ENCODE data around the gene STARD10.

The STARD10 gene

DNA sequence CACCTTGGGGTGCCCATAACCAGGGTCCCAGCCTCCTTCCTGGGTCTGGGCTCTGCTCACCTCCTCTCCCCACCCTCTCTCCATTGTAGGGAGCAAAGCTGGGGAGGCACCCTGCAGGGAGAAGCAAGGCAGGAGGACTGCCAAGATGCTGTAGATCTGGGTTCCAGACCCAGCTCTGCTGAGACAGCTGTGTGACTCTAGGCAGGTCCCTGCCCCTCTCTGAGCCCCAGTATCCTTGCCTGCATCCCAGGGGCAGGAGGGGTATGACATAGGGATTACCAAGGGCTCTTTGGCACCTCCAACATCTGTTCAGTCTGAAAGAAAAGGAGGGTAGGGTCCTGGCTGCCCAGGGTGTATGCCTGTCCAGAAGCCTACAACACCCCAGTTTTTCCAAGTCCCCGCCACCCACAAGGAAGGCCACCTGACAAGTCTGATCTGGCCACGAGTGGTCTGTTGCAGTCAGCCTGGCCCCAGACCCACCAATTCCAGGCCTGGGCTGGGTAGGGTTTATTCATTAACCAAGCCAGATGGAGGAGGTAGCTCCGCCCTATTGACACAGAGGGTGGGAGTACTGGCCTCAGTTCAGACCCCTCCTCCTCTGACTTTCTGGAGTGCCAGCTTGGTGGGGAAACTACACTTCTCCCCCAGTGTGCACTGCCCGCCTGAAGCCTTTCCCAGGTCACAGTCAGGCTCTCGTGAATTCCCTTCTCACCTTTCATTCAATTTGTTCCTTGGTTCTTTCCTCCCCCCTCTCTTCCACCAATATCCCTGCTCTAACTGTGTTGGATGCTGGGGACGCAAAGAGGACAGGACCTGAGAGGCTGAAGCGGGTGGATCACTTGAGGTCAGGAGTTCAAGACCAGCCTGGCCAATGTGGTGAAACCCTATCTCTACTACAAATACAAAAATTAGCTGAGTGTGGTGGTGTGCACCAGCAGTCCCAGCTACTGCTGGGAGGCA lies 15.0 kb downstream of the STARD10 start:
- DNase-seq, result no peak

DNA sequence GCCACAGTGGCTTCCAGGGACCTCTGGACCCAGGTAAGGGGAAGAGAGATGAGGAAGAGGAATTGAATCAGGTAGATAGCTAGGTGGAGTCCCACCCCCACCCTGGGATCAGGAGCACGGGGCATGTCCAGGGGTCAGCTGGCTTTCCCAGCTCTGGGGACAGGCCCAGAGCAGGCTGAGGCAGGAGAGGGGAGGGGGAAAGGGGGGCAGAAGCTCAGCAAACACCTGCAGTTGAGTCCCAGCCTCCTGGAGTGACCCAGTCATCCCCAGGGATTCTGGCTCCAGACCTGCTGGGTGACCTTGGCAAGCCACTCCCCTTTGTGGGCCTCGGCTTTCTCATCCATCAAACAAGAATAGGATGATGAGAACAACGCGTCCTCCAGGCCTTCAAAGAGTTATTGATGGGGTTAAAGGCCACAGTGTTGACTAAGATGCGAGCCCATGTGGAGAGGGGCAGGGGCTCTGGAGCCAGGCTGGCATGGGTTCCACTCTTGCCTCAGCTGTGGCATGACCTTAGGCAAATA lies 16.0 kb downstream of the STARD10 start:
- DNase-seq, result no peak

DNA sequence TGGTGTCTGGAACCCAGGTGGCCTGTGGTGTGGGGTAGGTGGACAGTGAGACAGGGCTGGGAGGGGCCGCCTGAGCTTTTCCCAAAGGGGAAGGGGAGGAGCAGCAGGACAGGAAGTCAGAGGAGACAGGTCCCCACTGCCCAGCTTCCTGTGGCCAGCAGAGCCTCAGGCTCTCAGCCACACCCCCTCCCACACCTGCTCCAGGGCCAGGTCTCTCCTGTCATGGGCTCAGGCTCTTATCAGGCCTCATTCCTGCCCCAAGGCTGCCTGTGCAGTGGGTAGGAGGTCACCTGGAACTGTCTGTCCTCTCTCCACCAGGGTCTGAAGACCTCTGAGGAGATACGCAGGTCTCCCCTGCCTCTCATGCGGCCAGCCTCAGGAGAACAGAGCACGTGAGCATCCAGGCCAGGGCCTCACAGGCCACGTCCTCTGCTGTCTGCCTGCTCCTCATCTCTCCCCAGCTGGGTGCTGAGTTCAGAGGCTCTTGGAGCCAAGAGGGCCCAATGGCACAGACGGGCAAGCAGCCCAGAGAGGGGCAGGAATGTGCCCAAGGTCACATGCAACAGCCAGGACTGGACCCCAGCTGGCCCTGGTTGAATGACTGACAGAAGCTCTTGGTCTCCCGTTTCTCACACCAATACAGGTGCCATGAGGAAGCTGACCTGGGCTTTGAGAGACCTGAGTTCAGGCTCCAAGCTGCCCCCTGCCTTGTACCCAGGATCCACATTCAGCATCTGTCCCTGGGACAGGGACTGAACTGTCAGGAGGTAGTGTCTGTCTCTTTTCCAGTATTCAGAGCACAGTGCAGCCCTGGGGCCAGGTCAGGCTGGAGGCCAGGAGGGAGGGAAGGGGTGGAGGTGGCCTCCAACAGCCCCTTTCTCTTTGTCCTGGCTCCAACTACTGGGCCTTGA lies 16.7 kb downstream of the STARD10 start:
- no peak for DNase-seq

DNA sequence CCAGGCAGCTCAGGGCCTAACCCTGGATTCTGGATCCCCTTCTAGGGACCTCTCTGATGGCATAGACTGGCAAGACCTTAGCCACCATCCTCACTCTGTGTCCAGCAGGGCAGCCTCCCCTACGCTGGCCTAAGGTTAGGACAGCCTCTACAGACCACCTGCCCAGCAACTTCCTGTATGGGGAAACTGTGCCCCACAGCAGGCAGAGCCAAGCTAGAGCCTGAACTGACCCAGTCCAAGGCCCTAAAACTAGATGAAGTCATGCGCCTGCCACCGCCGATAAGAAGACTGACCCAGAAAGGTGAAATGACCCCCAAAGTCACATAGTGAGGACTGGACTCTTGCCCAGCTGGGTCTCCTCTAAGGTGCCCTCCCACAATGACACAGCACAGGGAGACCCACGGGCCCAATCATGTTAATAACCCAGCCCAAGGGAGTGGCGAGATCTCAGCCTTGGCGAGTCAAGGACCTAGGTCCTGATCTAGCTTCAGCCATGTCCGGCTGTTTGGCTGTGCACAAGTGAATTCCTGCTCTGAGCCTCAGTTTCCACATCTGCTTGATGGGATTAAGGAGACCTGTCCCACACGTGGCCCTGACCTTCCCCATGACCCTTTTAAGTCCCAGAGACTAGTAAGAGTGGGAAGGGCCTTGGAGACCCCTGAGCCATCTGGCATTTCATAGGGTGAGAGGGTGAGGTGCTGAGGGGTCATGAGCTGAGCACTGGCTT lies 17.6 kb downstream of the STARD10 start:
- DNase-seq, result no peak

DNA sequence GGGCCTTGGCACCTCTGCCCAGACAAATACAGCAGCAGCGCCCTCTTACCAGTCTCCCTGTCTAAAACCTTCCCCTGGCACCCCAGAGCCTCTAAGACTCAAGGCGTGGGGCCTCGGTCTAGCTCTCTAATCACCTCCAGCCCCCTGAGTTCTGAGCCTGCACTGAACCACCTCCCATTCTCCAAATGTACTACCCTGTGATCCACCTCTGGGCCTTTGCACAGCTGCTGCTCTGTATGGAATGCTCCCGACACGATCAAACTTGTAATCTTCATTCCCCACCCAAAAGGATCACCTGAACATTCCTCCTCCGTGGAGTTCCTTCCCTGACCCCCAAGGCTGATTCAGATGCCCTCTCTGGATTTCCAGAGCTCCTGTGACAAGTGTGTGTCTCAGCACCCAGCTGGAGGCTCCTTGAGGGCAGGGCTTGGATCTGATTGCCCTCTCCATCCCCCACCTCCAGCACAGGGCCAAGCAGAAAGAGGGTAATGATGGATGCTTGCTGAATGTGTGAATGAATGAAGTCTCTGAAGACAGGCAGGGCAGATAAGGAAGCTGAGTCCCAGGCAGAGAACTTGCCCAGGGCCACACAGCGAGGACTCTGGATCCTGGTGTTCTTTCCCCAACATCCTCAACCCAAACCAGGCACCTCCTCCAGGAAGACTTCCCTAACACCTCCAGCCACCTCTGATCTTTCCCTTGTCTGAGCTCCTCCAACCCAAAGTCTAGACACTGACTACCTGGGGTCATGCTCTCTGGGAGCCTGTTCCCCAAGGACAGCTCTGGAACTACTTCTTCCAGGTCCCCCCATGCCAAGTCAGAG lies 18.3 kb downstream of the STARD10 start:
- DNase-seq, result no peak

DNA sequence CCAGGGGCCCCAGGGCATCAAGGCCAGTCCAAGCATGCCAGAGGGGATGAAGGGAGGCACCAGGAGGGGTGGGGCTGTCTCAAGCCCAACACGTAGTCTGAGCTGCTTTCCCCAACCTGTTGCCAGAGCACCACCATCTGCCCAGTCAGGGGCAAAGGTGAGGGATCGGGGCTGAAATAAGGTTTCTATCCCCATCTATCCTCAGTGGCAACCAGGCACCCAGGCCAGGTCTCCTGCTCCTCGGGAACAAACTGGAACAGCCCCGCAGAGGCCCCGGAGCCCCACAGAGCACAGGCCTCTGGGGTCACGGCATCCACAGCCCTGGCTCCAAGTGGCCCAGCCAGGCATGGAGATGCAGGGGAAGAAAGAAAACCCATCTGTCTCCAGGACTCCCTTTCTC lies 19.3 kb downstream of the STARD10 start:
- DNase-seq, result no peak

DNA sequence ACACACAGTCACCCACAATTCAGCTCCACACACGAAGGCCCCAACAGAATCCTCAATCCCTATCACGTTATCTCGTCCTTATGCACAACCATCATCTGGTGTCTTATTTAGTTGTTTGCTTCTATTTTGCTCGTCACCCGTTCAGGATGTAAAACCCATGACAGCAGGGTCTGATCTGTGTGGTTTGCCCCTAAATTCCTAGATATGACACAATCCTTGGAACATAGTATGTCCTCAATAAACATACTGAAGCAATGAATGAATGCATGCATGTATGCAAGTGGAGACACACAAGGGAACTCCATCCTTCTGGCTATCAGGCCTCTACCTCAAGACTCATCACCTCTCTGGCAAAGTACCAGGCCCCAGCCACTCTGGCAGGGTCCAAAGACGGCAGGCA lies 20.2 kb downstream of the STARD10 start:
- DNase-seq, result no peak

DNA sequence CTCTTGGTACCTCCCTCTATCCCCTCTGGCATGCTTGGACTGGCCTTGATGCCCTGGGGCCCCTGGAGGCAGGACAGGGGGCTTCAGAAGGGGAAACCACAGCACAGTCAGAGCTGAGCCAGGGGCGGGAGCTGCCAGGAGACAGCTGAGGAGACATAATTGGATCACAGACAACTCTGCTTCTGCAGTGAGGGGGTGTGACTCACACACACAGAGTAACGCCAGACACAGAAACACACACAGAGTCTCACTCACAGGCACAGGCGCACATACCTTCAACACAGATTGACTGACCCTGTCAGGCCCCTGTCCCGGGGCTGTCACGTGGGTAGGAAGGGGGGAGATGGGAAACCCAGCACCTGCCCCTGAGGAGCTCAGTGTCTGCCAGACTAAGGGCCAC lies 20.6 kb downstream of the STARD10 start:
- no peak for DNase-seq

DNA sequence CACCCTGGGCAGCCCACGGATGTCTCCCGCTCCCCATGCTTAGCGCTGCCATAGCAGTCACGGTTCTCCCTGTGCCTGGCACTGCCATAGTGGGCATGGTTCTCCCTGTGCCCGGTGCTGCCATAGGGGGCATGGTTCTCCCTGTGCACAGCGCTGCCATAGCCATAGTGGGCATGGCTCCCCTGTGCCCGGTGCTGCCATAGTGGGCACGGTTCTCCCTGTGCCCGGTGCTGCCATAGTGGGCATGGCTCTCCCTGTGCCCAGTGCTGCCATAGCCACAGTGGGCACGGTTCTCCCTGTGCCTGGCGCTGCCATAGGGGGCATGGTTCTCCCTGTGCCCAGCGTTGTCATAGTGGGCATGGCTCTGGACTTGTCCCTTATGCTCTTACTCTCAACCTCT lies 21.8 kb downstream of the STARD10 start:
- DNase-seq, result no peak

DNA sequence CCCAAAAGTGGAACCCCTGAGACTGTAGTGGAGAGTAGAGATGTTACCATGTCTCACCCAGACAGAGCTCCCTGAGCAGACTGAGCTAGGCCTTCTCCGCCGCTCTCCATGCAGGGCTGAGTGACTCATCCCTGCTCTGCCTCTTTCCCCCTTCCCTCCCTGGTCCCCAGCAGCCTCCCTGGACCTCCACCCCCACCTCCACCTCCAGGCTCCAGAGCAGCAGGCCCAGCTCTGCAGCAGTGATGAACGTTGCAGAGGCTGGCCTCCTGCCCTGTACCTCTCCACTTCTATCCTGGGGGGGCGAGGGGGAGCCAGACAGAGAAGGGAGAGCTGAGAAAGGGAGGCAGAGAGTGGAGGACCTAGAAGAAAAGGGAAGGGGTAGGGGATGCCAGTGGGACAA lies 22.3 kb downstream of the STARD10 start:
- no peak for DNase-seq

DNA sequence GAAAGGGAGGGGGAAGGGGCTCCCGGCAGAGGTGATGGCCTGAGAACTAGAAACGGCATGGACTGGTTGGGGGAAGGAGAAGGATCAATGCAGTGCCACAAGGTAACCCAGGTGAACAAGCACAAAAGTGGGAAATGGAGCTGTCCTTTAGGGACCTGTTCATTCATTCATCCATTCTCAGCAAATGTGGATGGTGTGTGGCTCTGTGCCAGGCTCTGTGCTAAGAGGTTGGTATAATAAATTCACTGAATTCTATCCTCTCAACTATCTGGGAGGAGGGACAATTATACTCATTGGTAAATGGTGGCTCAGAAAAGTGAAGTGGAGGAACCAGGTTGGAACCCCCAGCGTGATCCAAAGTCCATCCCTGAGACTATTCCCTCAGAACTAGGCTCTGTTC lies 23.0 kb downstream of the STARD10 start:
- no peak for DNase-seq

DNA sequence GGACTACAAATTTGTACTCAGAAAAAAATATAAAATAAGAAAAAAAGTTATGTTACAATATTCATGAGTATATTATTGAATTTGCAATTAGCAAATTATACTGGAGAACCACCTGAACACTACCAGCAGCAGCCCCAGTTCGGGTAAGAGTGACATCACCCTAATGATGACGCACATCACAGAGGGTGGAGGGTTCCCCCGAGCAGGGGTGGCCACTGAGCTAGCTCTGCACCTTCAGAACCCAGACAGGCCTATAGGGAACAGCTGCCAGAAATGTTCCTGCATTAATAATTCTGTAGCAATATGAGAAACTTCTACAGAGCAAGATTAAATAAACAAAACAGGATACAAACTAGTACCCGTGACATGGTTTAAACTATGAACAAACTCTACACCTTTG lies 24.2 kb downstream of the STARD10 start:
- DNase-seq, result no peak

DNA sequence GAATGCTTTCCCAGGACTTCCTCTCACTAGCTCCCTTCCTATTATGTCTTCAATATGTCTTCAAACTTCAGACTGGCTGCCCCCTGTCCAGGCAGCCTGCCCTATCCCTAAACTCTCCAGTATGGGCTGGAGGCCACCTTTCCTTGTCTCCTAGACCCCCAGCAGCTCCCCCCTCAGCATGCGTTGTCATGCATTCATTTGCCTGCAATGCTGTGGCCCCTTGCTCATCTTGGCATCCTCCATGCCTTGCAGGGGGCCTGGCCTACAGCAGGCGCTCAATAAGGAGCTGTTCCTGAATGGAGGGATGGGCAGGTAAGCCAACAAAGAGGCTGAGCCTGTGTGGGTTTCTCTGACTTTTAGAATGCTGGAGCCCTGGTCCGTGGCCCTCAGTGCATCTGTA lies 25.3 kb downstream of the STARD10 start:
- DNase-seq, result no peak

DNA sequence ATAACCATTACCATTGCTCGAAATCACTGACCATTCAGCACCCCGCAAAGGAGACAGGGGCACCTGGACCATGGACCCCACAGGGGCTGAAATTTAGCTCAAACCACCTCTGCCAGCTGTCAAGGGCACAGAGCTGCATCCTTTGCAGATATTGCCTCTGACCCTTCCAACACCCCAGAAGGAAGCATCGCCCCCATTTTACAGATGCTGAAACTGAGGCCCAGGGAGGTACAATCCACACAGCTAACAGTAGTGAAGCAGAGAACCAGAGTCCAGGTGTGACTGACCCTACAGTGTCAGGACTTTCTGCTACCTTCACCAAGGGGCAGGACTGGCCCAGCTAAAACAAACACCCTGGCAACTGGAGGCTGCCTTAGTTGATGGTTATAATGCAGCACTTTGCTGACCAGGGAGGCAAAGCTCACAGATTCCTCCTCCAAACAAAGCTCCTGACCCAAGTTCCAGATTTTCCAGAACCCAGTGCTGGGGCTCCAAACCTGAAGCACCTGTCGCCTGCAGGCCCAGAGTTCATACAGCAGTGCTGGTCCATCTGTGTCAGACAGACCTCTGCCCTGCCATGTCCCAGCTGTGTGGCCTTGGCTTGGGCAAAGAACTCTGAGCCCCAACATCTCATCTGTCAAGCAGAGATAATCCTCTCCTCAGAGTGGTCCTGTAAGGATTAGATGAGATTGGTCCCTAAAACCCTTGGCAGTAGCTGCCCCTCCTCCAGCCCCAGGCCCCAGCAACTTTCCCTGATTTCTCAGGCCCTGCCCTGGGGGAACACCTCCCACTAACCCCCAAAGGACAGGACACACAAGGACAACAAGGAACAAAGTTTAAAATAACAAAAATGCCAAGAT lies 26.4 kb downstream of the STARD10 start:
- DNase-seq, result no peak

DNA sequence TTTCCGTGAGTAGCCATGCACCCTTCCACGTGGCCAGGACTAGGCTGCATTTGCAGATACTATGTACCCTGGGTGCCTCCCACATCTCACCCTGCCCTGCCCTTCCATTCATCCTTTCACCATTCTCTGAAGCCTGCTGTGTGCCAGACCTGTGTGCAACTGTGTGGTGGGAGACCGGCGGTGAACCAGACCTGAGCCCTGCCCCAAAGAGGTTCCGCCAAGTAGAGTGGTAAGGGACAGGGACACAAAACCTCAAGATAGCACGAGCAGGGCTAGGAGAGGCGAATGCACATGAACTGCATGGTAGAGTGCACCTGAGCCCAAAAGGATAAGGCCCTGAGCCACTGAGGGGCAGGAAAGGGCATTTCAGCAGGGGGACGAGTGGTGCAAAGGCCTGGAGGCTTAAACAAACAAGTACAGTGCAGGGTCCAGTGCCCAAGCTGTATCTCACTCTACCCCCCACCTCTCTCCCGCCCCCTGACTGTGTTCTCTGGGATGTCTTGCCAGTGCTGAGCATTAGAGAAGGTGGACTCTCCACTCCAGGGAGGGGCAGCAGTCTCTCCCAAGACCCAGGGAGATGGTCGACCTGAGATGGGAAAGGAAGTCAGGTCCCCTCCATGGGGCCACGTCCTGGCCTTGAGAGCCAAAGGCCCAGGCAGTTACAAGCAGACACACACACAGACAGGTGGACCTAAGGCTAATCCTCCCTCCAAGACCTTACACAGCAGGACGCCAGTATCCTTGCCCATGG lies 27.5 kb downstream of the STARD10 start:
- DNase-seq, result no peak

DNA sequence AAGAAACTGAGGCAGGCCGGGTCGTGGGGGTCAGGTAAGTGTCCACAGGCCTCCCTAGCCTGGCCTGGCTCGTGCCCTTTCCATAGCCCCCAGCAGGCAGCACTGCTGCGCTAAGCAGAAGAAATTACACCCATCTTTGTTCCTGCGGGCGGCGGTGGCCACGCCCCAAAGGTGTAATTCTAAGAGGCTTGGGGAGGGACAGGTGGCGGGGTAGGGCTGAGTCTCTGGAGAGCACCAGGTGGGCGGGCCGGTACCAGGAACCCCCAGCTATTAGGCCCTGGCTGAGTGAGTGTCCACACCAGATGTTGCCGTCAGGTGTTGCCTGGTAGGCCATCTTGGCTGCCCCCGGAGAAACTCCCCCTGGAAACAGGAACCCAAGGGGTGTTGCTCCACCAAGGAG lies 29.3 kb downstream of the STARD10 start:
- no peak for DNase-seq

DNA sequence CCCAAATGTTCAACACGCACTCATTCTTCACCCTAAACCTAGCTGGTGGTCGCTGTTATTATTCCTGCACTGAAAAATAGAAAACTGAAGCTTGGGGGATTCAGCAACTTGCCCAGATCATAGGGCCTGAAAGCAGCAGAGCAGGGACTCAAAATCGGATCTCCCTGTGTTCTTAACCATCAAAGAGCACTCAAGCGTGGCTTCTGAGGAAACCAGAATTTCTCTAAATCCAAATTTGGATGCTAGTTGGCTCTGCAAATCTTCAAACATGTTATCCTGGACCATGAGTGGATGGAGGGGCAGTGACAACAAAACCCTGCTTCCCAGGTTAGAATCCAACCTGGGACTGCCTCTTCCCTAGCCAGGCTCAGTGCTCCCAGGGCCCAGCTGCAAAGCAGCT lies 30.0 kb downstream of the STARD10 start:
- DNase-seq, result no peak

DNA sequence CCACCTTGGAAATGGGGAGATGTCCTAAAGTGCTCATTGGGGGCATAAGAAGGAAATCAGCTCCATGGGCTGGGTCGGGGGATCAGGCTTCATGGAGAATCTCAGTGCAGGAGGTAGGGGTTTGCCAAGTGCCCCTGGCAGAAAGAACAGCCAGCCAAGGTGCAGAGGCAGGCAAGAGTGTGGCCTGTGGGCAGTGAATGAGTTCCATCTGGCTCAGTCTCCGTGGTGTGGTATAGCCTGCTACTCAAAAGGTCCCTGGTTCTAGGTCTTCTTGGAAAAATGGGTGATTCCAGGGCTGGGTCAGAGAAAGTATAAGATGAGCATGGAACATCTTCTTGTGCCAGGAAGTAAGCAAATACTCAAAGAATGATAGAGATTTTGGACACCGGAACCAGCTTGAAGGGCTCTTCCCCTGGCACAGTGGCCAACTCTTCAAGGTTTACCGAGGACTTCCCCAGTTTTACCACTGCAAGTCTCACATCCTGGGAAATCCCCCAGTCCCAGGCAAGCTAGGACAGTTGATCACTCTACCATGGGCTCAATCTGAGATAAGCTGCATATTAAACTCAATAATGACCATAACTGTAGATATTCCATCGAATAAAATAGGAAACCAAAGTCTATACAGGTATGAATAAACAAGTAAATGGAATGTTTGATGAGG lies 31.1 kb downstream of the STARD10 start:
- no peak for DNase-seq

DNA sequence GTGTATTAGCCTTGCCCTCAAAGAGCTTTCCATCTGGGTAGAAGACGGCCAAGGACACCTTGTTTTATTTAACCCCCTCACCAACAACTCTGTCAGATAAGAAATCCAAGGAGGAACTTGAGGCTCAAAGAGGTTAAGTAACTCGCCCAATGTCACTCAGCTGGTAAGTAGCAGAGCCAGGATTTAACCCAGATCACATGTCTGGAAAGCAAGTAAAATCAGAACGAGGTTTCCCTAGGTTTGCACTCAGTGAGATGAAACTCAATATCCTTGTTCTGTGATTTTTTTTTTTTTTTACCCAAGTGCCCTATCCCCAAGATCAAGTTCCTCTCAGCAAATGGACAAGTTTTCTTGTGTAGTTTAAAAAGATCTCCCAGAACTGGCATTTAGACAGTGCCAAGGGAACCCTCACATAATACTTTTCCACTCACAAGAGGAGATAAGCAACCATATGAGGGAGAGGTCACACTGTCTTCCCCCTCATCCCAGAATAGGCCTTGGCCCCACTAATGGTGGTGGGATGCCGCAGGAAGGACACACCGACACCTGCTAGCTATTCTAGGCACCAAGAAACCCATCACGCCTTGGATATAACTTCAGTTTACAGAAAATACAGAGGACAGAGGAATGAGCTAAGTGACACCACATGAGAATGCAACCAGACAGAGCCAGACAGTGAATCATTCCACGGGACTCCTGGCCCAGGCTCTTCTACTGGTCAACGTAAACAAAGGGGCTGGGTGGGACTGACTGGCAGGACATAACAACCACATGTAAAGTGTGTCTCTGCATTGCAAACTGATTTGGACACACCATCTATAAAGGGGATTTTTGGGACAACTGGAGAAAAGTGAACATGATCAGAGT lies 33.1 kb downstream of the STARD10 start:
- DNase-seq, result no peak
